GM13977 (cell line): Measurements from ENCODE around the gene VCAM1.

Experiments used
- DNase-seq: peaks from one replicate; pipeline ENCODE4 v3.0.0; 2012; ENCODE audit warnings: low spot score
- CTCF ChIP-seq: IDR thresholded peaks from 2 replicates; pipeline ENCODE4 v1.5.1; 2012; ENCODE audit warnings: mild to moderate bottlenecking, control low read depth; ENCODE audit not compliant: insufficient read depth; ENCODE audit errors: extremely low read depth, missing control alignments
- in situ Hi-C: fragments of 300-500 bp; cut with MboI; formaldehyde crosslinking; loops from one replicate; pipeline ENCODE4 v1.12.0; 2022; ENCODE audit warnings: low sequenced_read_pairs, low pct_unique_long_range_greater_than_20kb, mixed read lengths, inconsistent platforms; ENCODE audit not compliant: unreplicated experiment

The VCAM1 gene

GRCh38 chr1:100720751-100721150, 1.2 kb downstream of the VCAM1 start:
- DNase-seq: no peak

GRCh38 chr1:100721526-100722207, 2.1 kb downstream of the VCAM1 start:
- DNase-seq: no peak
- no peak for TF ChIP-seq CTCF
- in situ Hi-C loops: no loop called here

More at GRCh38 chr1:100720751-100721150, 1.2 kb downstream of the VCAM1 start:
- no peak for TF ChIP-seq CTCF
- in situ Hi-C loops: no loop called here

GRCh38 chr1:100722221-100722620, 2.7 kb downstream of the VCAM1 start:
- DNase-seq: no peak
- in situ Hi-C loops: no loop called here
- no peak for TF ChIP-seq CTCF

GRCh38 chr1:100724281-100724680, 4.7 kb downstream of the VCAM1 start:
- no peak for TF ChIP-seq CTCF
- in situ Hi-C loops: no loop called here
- DNase-seq: no peak

- in situ Hi-C loops: no loop called here
- TF ChIP-seq CTCF: no peak
- no peak for DNase-seq
These were observed 10.6 kb downstream of the VCAM1 start for GRCh38 chr1:100730130-100730529.

GRCh38 chr1:100731309-100731708, 11.8 kb downstream of the VCAM1 start:
- TF ChIP-seq CTCF: no peak
- no peak for DNase-seq

More at GRCh38 chr1:100731309-100731708, 11.8 kb downstream of the VCAM1 start:
- in situ Hi-C loops: no loop called here
